OCI-LY1 (cell line): Measurements from ENCODE around the gene ANKRD16.
"Not testable (repeated sequence)": the region's sequence is repeated elsewhere in the genome, so short reads cannot be mapped to it uniquely, and the experiment has no call there.

Experiments used
- H2AFZ ChIP-seq: fragments of 200-600 bp; sonication (generic), shearing (Covaris generic); 2 replicates; pipeline ENCODE4 v1.6.0; 2014; ENCODE audit warnings: antibody characterized with exemption, mild to moderate bottlenecking, low read length
- H3F3A ChIP-seq: fragments of 200-600 bp; sonication (generic), shearing (Covaris generic); 2 replicates; pipeline ENCODE4 v1.6.0; 2014; ENCODE audit warnings: mild to moderate bottlenecking, antibody characterized with exemption, low read length, moderate library complexity; ENCODE audit not compliant: insufficient read depth
- H3K27ac ChIP-seq: fragments of 200-600 bp; sonication (generic); 2 replicates; pipeline ENCODE4 v1.5.1; 2014; ENCODE audit warnings: low read length, mixed run types, mild to moderate bottlenecking, low read depth; ENCODE audit not compliant: poor library complexity, severe bottlenecking
- H3K27me3 ChIP-seq: fragments of 200-600 bp; sonication (generic); 2 replicates; pipeline ENCODE4 v1.6.0; 2014; ENCODE audit warnings: antibody characterized with exemption, mild to moderate bottlenecking, low read length, moderate library complexity; ENCODE audit not compliant: insufficient read depth
- H3K36me3 ChIP-seq: fragments of 200-600 bp; sonication (generic); 2 replicates; pipeline ENCODE4 v1.6.1; 2014; ENCODE audit warnings: mild to moderate bottlenecking, antibody characterized with exemption, low read length, moderate library complexity, mixed read lengths; ENCODE audit not compliant: insufficient read depth
- H3K4me1 ChIP-seq: fragments of 200-600 bp; sonication (generic); 2 replicates; pipeline ENCODE4 v1.5.1; 2014; ENCODE audit warnings: mild to moderate bottlenecking, low read length, moderate library complexity; ENCODE audit not compliant: insufficient read depth, severe bottlenecking
- H3K4me2 ChIP-seq: fragments of 200-600 bp; sonication (generic), shearing (Covaris generic); 2 replicates; pipeline ENCODE4 v1.6.1; 2014; ENCODE audit warnings: low read length
- H3K4me3 ChIP-seq: fragments of 200-600 bp; sonication (generic); 2 replicates; pipeline ENCODE4 v1.5.1; 2014; ENCODE audit warnings: low read length, low read depth, mild to moderate bottlenecking, mixed read lengths; ENCODE audit not compliant: poor library complexity, severe bottlenecking
- H3K79me2 ChIP-seq: fragments of 200-600 bp; shearing (Covaris generic); 2 replicates; pipeline ENCODE4 v1.6.1; 2016; ENCODE audit warnings: mixed run types, low read length, mixed read lengths; ENCODE audit not compliant: insufficient read depth
- H3K9ac ChIP-seq: fragments of 200-600 bp; sonication (generic), shearing (Covaris generic); 2 replicates; pipeline ENCODE4 v1.6.1; 2014; ENCODE audit warnings: mild to moderate bottlenecking, low read length, mixed read lengths
- H3K9me2 ChIP-seq: fragments of 200-600 bp; sonication (generic), shearing (Covaris generic); 2 replicates; pipeline ENCODE4 v1.6.1; 2014; ENCODE audit warnings: low read depth, mild to moderate bottlenecking, low read length, mixed read lengths
- H3K9me3 ChIP-seq: fragments of 200-600 bp; shearing (Covaris generic); 2 replicates; pipeline ENCODE4 v1.6.1; 2014; ENCODE audit warnings: low read length, mixed read lengths
- H4K20me1 ChIP-seq: fragments of 200-600 bp; sonication (generic), shearing (Covaris generic); 2 replicates; pipeline ENCODE4 v1.6.0; 2016; ENCODE audit warnings: mild to moderate bottlenecking, low read length; ENCODE audit not compliant: insufficient read depth
- EZH2 ChIP-seq: fragments of 200-600 bp; sonication (generic), shearing (Covaris generic); IDR thresholded peaks from 2 replicates; pipeline ENCODE4 v1.8.0; 2017; ENCODE audit warnings: borderline replicate concordance, mixed run types, mild to moderate bottlenecking, antibody characterized with exemption, low read length, moderate library complexity, mixed read lengths
- TF ChIP-seq, protein P1 (sequence below): fragments of 200-600 bp; sonication (generic), shearing (Covaris generic); IDR thresholded peaks from 2 replicates; pipeline ENCODE4 v1.5.1; 2017; ENCODE audit warnings: mild to moderate bottlenecking, antibody characterized with exemption, low read length, moderate library complexity, mixed read lengths

Gene ANKRD16

DNA sequence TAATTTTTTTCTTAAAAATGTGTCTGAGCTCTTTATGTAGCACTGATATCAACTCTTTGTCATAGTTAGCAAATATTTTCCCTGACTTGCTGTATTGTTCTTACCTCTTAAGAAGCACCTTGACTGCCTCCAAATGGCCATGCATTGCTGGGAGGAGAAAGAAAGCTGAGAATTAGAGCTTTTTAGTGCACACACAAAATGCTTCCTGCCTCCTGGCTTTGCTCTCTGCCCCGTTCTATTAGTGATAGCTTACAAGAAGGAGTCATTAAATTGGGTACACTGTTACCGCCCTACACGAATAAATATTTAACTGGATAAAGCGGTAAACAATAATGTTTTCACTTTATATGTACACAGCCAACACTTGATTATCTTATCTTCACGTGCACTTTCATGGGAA, 4.1 kb downstream of the ANKRD16 start:
- no peak for TF ChIP-seq EZH2
- TF ChIP-seq, protein P1, sequence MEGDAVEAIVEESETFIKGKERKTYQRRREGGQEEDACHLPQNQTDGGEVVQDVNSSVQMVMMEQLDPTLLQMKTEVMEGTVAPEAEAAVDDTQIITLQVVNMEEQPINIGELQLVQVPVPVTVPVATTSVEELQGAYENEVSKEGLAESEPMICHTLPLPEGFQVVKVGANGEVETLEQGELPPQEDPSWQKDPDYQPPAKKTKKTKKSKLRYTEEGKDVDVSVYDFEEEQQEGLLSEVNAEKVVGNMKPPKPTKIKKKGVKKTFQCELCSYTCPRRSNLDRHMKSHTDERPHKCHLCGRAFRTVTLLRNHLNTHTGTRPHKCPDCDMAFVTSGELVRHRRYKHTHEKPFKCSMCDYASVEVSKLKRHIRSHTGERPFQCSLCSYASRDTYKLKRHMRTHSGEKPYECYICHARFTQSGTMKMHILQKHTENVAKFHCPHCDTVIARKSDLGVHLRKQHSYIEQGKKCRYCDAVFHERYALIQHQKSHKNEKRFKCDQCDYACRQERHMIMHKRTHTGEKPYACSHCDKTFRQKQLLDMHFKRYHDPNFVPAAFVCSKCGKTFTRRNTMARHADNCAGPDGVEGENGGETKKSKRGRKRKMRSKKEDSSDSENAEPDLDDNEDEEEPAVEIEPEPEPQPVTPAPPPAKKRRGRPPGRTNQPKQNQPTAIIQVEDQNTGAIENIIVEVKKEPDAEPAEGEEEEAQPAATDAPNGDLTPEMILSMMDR: no peak
- no peaks in the 10 kb centered on the region for H3F3A ChIP-seq
- peaks cover 23% of the 10 kb centered on the region for H3K4me1 ChIP-seq
- H3K36me3 ChIP-seq: peaks cover 49% of the 10 kb centered on the region
- no peak overlapping the region for H3K4me3 ChIP-seq
- no peak overlapping the region for H2AFZ ChIP-seq
- no peaks in the 10 kb centered on the region for H3K9me2 ChIP-seq
- H3K9ac ChIP-seq: no peak overlapping the region
- H3K27me3 ChIP-seq: no peaks in the 10 kb centered on the region
- no peak overlapping the region for H3K4me2 ChIP-seq
- no peaks in the 10 kb centered on the region for H3K9me3 ChIP-seq
- H3K27ac ChIP-seq: no peak overlapping the region
- H3K79me2 ChIP-seq: peaks cover 2% of the 10 kb centered on the region
- no peaks in the 10 kb centered on the region for H4K20me1 ChIP-seq

GRCh38 chr10:5882961-5883360, 6.7 kb downstream of the ANKRD16 start:
- TF ChIP-seq, protein P1: no peak
- TF ChIP-seq EZH2: no peak
- H3K9me3 ChIP-seq: no peaks in the 10 kb centered on the region
- peaks cover 63% of the 10 kb centered on the region for H3K36me3 ChIP-seq
- H3K4me3 ChIP-seq: no peak overlapping the region
- no peaks in the 10 kb centered on the region for H3F3A ChIP-seq
- no peak overlapping the region for H3K9ac ChIP-seq
- H3K9me2 ChIP-seq: no peaks in the 10 kb centered on the region
- H3K79me2 ChIP-seq: no peaks in the 10 kb centered on the region
- H3K27me3 ChIP-seq: no peaks in the 10 kb centered on the region
- no peak overlapping the region for H3K4me2 ChIP-seq
- H3K4me1 ChIP-seq: peaks cover 14% of the 10 kb centered on the region
- no peak overlapping the region for H2AFZ ChIP-seq
- no peaks in the 10 kb centered on the region for H4K20me1 ChIP-seq
- H3K27ac ChIP-seq: no peak overlapping the region

DNA sequence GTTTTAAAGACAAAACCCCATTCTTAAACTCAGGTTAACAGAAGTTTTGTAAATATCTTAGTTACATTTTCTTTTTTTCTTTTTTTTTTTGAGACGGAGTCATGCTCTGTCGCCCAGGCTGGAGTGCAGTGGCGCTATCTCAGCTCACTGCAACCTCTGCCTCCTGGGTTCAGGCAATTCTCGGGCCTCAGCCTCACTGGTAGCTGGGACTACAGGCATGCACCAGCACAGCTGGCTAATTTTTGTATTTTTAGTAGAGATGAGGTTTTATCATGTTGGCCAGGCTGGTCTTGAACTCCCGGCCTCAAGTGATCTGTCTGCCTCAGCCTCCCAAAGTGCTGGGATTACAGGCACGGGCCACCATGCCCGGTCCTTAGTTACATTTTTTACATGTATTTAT, 12.7 kb downstream of the ANKRD16 start:
- H3K79me2 ChIP-seq, H3K4me2 ChIP-seq, H3K9ac ChIP-seq, H2AFZ ChIP-seq, H3K9me3 ChIP-seq, H3K4me3 ChIP-seq, H3K4me1 ChIP-seq, H3K27ac ChIP-seq, H3K27me3 ChIP-seq, H3F3A ChIP-seq, H3K9me2 ChIP-seq, H4K20me1 ChIP-seq: not testable (repeated sequence)
- H3K36me3 ChIP-seq: peaks cover 33% of the 10 kb centered on the region

DNA sequence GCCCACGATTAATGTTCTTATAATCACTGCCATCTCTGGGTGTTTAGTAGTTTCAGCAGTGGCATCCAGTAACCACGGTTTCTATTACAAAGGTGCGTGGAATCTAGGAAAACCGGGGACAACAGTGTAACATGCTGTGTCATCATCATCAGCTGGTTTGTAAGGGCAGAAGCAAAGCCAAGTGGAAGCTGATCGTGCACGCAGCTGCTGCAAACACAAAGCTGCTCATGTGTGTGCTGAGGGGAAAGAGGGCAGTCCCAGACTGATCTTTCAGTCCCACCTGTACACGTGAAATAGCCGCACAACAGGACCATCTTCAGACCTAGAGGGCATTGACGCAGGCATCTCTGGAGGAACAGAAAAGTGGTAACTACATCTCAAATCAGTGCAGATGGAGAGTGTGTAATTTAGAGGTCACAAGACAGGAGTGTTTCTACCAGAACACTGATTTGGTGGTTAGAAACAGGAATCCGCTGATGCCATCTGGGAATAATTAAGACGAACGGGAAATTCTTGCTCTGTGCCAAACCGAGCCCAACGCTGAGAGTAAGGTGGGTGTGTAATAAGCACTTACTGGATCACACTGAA, 13.4 kb downstream of the ANKRD16 start:
- Histone ChIP-seq H4K20me1 (no peaks in the 10 kb centered on the region), H3K4me3 (no peak overlapping the region), H3K9me3 (no peaks in the 10 kb centered on the region), H3K36me3 (peaks cover 30% of the 10 kb centered on the region), H3F3A (no peaks in the 10 kb centered on the region), H3K9ac (no peak overlapping the region), H3K4me2 (no peak overlapping the region), H3K4me1 (peaks cover 7% of the 10 kb centered on the region), H3K27ac (no peak overlapping the region), H3K9me2 (no peaks in the 10 kb centered on the region), H3K79me2 (no peaks in the 10 kb centered on the region), H2AFZ (no peak overlapping the region), H3K27me3 (no peaks in the 10 kb centered on the region)
- TF ChIP-seq EZH2: no peak
- TF ChIP-seq, protein P1: no peak
